Subcutaneous adipose tissue (tissue), 4 donors: Measurements from ENCODE around the gene UFSP1. TPM values are rescaled to one million over a fixed set of nuclear protein-coding genes. Genes with fewer than 3 reads are reported as not detected.

ENCODE experiments used
- CTCF ChIP-seq: fragments of 450-650 bp; IDR thresholded peaks from one replicate; pipeline ENCODE4 v1.5.1; 2016; ENCODE audit warnings: low read depth, mild to moderate bottlenecking, control low read depth, antibody characterized with exemption, moderate library complexity
- total RNA-seq, 4 donors: library from RNA; depleted of rRNA; stranded (reverse); fragments of >200 nt; gene quantifications; one replicate each; pipeline ENCODE4 v1.1.0, GENCODE V29; 2016

Gene UFSP1
- total RNA-seq, 4 donors from 2014 or later, result 1.0 to 6.0 (median 4.6) TPM; not detected in 1

- TF ChIP-seq CTCF, result no peak
These were observed 2.2 kb upstream of the UFSP1 start for GRCh38 chr7:100891568-100892247.

GRCh38 chr7:100890653-100891567, 1.4 kb upstream of the UFSP1 start:
- TF ChIP-seq CTCF, result no peak

GRCh38 chr7:100888291-100888987, 1.1 kb downstream of the UFSP1 start:
- no peak for TF ChIP-seq CTCF

GRCh38 chr7:100887516-100888290, 1.8 kb downstream of the UFSP1 start:
- no peak for TF ChIP-seq CTCF

- TF ChIP-seq CTCF, result no peak
These were observed 2.5 kb downstream of the UFSP1 start for GRCh38 chr7:100886936-100887515.

GRCh38 chr7:100886142-100886935, 3.2 kb downstream of the UFSP1 start:
- TF ChIP-seq CTCF, result no peak
